ENCODE results near the gene EPS15.

The EPS15 gene

GRCh38 chr1:51373898-51374297 lies 145.2 kb downstream of the EPS15 start:
- DNase-seq (ENCODE audit: low spot score) = no peak

DNA sequence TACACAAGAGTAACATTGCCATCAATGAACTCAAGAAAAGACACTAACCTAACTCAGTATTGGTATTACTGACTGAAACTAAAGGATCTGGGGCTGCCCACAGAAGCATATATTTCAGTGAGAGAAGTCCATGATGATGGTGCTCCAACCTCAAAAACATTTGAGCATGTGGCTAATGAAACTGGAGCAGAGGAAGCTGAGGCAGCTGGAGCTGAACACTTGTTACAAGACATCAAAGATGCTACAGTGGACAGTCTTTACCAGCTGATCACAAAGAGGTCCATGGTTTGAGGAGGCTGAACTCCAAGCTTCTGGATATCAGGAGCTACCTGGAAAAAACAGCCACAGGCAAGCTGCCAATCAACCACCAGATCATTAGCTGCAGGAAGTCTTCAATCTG lies 146.5 kb downstream of the EPS15 start:
- no peak for DNase-seq (ENCODE audit: low spot score)

DNA sequence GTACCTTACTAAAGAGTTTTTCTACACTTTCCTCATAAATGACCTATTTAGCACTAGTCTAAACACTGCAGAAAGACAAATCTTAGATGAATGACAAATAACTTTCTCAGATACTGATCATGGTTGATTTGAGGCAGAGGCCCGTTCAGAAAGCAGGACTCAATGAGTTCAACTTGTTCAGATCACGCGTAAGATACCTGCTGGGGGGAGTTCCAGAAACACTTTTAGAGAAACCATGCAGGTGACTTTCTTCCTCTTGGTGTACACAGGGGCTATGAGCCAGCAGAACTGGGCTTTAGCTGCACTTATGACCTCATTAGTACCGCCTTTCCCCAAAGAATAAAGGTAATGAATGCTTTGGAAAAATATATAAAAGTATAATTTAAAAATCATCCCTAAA lies 149.9 kb downstream of the EPS15 start:
- DNase-seq (ENCODE audit: low spot score) = no peak

- DNase-seq (ENCODE audit: low spot score) = no peak
Measured at GRCh38 chr1:51365774-51366173, 153.3 kb downstream of the EPS15 start.

DNA sequence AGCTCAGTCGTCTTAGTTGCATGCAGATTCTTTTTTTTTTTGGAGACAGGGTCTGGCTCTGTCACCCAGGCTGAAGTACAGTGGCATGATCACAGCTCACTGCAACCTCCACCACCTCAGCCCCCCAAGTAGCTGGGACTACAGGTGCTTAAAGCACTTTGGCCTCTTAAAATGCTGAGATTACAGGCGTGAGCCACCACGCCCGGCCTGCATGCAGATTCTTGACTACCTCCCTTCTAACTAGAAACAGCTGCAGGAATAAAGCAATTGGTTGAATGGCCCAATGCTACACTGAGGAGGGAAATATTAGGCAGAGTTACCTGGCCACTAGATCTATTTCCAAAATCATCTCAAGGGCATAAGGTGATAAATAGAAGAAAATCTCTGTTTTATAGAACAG lies 159.2 kb downstream of the EPS15 start:
- DNase-seq (ENCODE audit: low spot score) = no peak

GRCh38 chr1:51355382-51355781 lies 163.7 kb downstream of the EPS15 start:
- DNase-seq (ENCODE audit: low spot score) = no peak

- no peak for DNase-seq (ENCODE audit: low spot score)
Measured at GRCh38 chr1:51354416-51354815, 164.7 kb downstream of the EPS15 start.

GRCh38 chr1:51351907-51352306 lies 167.2 kb downstream of the EPS15 start:
- DNase-seq (ENCODE audit: low spot score) = no peak

DNA sequence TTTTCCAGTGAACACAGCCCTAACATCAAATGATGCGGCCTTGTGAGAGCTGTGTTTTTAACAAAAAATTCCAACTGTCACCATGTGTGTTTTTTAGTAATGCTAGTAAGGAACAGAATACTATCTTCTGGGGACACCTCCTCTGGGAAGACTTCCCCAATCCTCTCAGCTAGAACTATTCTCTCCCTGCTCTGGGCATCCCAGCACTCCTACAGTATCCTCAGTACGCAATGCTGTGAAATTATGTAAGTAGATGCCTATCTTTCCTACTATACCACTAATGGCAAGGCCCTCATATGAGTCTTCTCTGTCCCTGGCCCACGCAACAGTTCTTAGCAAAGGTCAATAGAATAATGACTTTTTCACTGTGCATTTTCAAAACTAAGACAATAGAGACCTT lies 169.2 kb downstream of the EPS15 start:
- DNase-seq (ENCODE audit: low spot score) = no peak

- no peak for DNase-seq (ENCODE audit: low spot score)
Measured at GRCh38 chr1:51348147-51348527, 170.9 kb downstream of the EPS15 start.

GRCh38 chr1:51347398-51348146 lies 171.5 kb downstream of the EPS15 start:
- no peak for DNase-seq (ENCODE audit: low spot score)

DNA sequence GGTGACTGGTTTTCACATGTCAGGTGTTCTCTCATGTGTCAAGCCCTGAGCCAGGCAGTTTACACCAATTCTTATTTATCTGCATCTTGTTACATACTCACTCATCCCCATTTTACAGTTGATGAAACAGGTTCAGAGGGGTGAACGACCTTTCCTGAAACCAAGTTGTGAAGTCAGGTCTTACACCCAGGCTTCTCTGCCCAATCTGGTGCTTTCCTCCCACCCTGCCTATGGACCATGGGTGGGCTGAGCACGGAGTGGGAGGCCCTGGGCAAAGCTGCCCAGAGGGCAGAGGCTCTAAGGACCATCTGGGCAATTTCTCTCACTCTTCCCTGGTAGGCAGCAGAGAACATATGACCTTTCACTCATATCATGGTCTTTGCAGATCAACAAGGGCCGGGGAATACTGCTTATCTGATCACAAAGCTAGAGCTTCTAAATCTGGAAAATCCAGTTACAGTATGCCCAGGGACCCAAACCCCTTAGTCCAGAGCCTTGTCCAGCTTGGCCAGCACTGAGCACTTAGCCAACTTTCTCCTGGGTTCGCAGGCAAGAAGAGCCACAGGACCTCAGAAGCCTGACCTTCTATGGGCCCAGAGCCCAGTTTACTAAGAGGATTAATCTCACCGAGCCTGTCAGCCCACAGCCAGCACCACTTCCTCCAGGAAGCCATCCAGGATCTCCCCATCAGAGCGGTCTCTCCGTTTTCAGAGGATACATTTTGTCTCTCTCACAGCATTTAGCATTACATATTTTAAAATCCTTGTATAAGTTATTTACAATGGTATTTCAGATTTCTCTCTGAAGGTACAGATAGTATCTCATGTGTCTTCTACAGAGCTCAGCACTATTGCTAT lies 172.8 kb downstream of the EPS15 start:
- no peak for DNase-seq (ENCODE audit: low spot score)

GRCh38 chr1:51345300-51345687 lies 173.8 kb downstream of the EPS15 start:
- DNase-seq (ENCODE audit: low spot score) = no peak

DNA sequence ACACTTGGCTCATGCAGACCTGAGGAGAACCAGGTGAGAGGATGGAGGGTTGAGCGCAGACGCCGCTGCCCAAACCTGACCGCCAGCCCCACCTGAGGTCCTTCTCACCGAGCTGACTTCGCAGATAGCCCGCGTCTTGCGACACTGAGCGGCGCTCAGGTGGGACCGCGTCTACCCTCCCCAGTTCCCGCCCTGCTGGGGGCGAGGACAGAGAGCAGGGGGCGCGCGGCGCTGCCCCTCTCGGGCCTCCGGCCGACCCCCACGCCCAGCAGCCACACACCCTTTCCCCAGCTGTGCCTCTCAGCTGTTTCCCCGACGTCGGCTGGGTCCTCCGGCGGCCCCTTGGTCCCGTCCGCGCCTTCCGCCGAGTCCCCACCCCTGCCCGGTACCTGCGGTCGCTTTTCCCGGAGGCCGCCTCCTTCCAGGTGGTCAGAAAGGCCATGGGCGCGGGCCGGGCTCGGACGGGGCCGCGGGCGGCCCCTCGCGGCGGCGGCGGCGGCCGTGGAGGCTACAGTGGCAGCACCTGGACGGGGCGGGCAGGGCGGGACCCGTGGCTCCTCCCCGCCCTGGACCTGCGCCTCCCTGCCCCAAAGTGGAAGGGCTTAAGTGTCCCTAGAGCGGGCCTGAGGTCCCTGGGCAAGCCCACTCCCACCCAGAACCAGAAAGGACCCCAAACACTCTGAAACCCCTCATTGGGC lies 174.3 kb downstream of the EPS15 start:
- DNase-seq (ENCODE audit: low spot score) = no peak

DNA sequence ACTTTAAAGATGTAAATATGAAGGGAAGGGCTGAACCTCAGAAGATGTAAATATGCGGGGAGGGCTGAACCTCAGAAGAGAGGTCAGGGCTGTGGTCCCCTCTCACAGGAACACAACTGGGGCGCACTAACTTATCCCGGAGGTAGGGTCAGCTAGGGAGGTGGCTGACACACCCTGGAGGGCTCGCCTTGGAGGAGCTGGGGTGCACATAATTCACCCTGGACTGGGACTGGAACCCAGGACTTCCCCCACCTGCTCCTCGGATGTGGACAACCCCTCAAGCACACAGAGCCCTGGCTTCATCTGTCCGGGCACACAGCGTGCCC lies 174.8 kb downstream of the EPS15 start:
- DNase-seq (ENCODE audit: low spot score) = no peak

DNA sequence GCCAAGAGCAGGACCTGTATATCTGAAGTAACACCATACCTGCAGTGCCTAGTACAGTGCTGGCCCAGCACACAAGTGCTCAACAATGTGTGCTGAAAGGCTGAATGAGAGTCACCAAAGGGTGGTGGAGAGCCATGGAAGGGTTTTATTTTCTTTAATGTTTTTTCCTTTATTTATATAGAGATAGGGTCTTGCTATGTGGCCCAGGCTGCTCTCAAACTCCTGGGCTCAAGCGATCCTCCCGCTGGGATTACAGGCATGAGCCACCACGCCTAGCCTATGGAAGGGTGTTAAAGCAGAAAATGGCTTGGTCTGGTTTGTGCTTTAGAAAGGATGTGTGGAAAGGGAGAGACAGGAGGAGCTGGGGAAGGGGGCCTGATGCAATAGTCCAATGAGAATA lies 175.4 kb downstream of the EPS15 start:
- no peak for DNase-seq (ENCODE audit: low spot score)

DNA sequence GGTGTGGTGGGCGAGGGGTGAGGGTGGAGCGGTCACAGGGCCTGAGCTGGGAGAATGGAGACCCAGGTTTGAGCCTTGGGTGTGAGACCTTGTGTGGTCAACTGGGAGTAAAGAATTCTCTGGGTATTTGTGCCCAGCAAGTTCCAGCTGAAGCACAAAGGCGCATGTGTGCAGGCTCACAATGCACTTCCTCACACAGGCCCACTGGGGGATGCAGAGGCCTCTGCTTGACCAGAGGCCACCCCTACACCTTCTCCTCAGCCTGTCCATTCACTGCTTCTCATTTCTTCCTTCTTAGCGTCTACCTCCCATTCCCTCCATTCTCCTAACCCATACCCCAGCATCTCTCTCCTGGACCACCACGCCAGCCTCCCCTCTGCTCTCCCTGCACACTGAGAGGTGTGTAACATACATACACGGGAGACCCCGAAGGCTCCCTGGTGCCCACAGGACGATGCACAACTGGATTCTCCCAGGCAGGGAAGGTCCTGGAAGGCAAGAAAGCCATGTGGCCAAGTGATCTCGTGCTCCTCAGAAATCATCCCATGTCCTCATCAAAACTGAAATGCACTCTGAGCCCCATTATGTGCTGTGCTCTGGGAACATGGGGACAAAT lies 176.4 kb downstream of the EPS15 start:
- no peak for DNase-seq (ENCODE audit: low spot score)

GRCh38 chr1:51341876-51342496 lies 177.1 kb downstream of the EPS15 start:
- DNase-seq (ENCODE audit: low spot score) = peak; percentile 82

GRCh38 chr1:51340380-51340779 lies 178.7 kb downstream of the EPS15 start:
- DNase-seq (ENCODE audit: low spot score) = peak; percentile 21

DNA sequence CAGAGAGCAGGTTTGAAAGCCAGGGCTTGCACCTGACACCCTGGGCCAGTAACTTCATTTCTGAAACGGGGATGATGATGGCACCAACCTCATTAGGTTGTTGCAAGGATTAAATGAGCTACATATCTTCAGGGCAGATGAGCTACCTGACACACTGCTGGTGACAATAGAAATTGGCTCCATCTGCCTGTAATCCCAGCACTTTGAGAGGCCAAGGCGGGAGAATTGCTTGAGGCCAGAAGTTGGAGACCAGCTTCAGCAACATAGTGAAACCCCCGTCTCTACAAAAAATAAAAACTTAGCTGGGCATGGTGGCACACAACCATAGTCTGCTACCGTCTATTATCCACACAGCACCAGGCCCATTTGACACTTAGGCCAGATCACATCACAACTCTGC lies 182.4 kb downstream of the EPS15 start:
- no peak for DNase-seq (ENCODE audit: low spot score)

- DNase-seq (ENCODE audit: low spot score) = no peak
Measured at GRCh38 chr1:51336004-51336403, 183.1 kb downstream of the EPS15 start.

Measured in NAMALWA (cell line).